ENCODE data around the gene INTS12. TPM values are rescaled to one million over a fixed set of nuclear protein-coding genes. Genes with fewer than 3 reads are reported as not detected.
"Not testable (repeated sequence)": the region's sequence is repeated elsewhere in the genome, so short reads cannot be mapped to it uniquely, and the experiment has no call there.

INTS12 gene
- 10 to 100 TPM; 33.0 to 41.6 (median 34.2) TPM for polyA plus RNA-seq (ENCODE audit: insufficient read depth in 1 of 5, insufficient read length in 5 of 5, low replicate concordance in 1 of 5)
- long read RNA-seq, donor 1, transcript INTS12-206 (7 exons, 1,975 nt): major isoform, 8 of 62 reads
- long read RNA-seq, donor 1, partial matches to known transcripts: 48 of 62 reads
- long read RNA-seq, donor 1, other reads (novel, unspliced or antisense): 0 of 62 reads
- long read RNA-seq, donor 2, partial matches to known transcripts: 0 of 4 reads
- long read RNA-seq, donor 2, other reads (novel, unspliced or antisense): 0 of 4 reads
- long read RNA-seq, donor 3, partial matches to known transcripts: 0 of 5 reads
- long read RNA-seq, donor 3, other reads (novel, unspliced or antisense): 0 of 5 reads
- long read RNA-seq, donor 4, transcript INTS12-206 (7 exons, 1,975 nt): major isoform, 5 of 5 reads
- long read RNA-seq, donor 4, partial matches to known transcripts: 0 of 5 reads
- long read RNA-seq, donor 4, other reads (novel, unspliced or antisense): 0 of 5 reads
- long read RNA-seq, donor 5, transcript INTS12-206 (7 exons, 1,975 nt): major isoform, 8 of 10 reads
- long read RNA-seq, donor 5, partial matches to known transcripts: 0 of 10 reads
- long read RNA-seq, donor 5, other reads (novel, unspliced or antisense): 0 of 10 reads
- long read RNA-seq, donor 6, transcript INTS12-206 (7 exons, 1,975 nt): major isoform, 7 of 8 reads
- long read RNA-seq, donor 6, partial matches to known transcripts: 0 of 8 reads
- long read RNA-seq, donor 6, other reads (novel, unspliced or antisense): 0 of 8 reads
- long read RNA-seq, donor 7, partial matches to known transcripts: 0 of 4 reads
- long read RNA-seq, donor 7, other reads (novel, unspliced or antisense): 0 of 4 reads
- long read RNA-seq, donor 8, partial matches to known transcripts: 16 of 18 reads
- long read RNA-seq, donor 8, other reads (novel, unspliced or antisense): 0 of 18 reads

GRCh38 chr4:105708181-105709080 lies at the start of gene INTS12, which contains the start of gene GSTCD:
INTS12 (minus strand) TSS chr4:105708689; CDS start chr4:105700005, 8,684 bp downstream.
GSTCD (plus strand) TSS chr4:105708784; CDS start chr4:105717614, 8,830 bp downstream.
- DNase-seq: peak; percentile 91 to 93

DNA sequence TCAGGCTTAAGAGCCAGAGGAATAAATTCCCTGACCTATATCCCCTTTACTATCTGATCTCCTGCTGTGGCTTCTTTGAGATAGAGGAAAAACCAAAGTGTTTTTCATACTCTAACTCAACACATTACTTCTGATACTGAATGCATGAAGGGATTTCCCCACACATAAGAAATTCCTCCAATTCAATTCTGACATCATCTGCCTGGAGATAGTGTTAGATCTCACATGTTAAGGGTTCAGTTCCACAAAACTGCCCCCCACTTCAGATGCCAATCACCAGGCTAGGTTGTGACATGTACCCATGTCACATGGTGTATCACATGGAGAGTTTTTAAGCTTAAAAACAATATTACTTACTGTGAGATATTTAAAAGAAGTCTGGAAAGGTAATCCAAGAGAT lies 46.9 kb upstream of the INTS12 start:
- DNase-seq: no peak

DNA sequence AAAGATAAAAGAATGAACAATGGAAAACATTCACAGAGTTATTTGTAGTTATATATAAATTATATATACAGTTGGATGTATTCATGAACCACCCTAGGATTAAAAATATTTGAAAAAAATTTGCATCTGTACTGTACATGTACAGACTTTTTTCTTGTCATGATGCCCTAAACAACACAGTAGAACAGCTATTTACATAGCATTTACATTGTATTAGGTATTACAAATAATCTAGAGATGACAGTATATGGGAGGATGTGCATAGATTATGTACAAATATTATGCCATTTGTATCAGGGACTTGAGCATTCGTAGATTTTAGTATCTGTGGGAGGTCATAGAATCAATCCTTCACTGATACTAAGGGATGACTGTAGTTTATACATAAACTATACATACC lies 44.9 kb upstream of the INTS12 start:
- DNase-seq: no peak

GRCh38 chr4:105751718-105752299 lies 43.3 kb upstream of the INTS12 start:
- no peak for DNase-seq

DNA sequence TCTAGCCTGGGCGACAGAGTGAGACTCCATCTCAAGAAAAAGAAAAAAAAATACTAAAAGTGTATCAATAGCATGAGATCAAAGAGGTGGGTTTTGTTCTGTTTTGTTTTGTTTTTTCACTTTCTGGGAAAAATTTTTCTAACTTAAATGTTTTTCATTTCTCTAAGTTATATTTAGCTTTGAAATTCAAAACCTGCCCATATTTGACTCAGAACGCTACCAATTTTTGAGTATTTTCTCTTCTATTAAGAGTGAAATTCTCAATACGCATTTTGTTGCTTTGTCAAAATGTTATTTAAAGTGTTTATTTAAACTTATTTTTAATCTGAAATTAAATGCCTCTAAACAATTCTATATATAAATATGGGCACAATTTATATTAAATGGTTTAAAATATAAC lies 39.7 kb upstream of the INTS12 start:
- no peak for DNase-seq

DNA sequence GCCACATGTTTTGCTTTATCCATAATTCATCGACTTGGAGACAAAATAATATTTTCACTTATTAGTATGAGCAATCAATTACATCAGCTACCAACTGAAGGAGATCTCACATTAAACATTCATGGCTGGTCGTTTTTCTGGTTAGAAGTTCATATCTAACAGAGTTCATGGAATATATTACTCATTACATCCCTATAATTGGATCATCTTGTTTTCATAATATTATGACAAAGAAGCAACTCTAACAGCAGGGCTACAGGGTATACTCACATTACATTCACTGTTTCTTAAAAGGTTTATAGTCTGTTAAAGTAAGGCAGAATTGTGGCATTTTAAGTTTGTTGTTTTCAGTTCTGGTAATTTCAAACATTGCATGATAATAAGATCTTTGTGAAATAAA lies 33.1 kb upstream of the INTS12 start:
- DNase-seq: no peak

DNA sequence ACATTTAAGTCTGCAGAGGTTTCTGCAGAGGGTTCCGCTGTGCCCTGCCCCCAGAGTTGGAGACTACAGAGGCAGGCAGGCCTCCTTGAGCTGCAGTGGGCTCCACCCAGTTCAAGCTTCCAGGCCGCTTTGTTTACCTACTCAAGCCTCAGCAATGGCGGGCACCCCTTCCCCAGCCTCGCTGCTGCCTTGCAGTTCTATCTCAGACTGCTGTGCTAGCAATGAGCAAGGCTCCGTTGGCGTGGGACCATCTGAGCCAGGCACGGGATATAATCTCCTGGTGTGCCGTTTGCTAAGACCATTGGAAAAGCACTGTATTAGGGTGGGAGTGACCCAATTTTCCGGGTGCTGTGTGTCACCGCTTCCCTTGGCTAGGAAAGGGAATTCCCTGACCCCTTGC lies 26.7 kb upstream of the INTS12 start:
- not testable (repeated sequence) for DNase-seq

DNA sequence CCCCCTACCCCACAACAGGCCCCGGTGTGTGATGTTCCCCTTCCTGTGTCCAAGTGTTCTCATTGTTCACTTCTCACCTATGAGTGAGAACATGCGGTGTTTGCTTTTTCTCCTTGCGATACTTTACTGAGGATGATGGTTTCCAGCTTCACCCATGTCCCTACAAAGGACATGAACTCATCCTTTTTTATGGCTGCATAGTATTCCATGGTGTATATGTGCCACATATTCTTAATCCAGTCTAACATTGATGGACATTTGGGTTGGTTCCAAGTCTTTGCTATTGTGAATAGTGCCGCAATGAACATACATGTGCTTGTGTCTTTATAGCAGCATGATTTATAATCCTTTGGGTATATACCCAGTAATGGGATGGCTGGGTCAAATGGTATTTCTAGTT lies 21.4 kb upstream of the INTS12 start:
- DNase-seq: not testable (repeated sequence)

- DNase-seq: no peak
These were observed 17.1 kb upstream of the INTS12 start for GRCh38 chr4:105725623-105726022.

DNA sequence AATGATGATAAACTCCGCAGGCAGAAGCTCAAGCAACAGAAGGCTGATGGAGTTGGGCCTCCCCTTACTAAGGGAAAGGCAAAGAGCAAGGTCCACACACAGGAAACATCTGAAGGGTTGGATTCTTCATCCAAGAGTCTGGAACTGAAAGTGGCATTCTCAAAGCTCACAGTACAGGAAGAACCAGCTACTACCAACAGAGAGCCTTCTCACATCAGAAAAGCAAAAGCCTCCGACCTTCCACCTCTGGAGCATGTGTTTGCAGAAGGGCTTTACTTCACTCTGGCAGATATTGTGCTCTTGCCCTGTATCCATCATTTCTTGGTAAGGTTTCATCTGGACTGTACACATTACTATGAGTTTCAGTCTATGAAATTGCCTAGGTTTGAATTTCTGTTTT lies 10.7 kb upstream of the INTS12 start:
- DNase-seq: no peak

DNA sequence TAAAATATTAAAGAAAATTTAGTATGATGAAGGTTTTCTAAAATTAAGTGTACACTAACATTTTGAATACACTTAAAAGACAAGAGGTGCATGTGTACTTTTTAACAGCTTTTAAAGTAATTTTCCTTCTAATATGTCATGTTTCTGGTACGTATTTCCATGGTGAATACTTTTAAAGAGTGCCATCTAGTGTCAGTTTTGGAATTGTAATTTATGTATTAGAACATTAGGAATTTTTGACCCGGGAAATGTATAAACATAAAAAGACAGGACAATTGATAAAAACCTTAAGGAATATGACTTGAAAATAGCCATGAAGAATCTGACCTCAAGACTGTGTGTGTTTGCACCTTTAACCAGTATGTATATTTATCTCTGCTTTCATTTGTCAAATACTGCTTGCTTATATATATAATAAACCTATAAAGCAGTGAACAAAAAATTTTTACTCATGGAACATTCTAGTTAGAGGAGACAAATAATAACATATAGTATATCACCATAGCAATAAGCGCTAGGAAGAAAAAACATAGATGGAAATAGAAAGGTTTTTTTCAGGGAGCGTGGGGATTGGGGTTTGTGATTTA lies 7.3 kb upstream of the INTS12 start:
- DNase-seq: peak; percentile 21 to 25

DNA sequence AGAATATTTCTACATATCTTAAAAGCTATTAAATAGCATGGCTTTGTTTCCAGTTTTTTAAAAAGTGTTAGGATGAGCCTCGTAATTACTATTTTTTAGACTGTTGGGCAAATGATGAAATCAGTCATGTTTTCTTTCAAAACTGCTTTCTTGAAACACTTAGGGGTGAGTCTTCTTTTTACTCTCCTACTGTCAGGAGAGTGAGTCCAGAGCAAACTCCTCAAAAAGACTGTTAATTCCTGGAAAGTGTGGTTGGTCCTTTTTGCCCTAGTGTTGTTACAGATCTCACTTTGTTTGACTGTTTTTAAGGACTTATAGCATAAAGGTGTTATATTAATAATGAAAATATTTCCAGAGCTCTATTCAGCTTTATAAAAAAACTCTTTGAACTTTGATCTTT lies 6.4 kb upstream of the INTS12 start:
- no peak for DNase-seq

DNA sequence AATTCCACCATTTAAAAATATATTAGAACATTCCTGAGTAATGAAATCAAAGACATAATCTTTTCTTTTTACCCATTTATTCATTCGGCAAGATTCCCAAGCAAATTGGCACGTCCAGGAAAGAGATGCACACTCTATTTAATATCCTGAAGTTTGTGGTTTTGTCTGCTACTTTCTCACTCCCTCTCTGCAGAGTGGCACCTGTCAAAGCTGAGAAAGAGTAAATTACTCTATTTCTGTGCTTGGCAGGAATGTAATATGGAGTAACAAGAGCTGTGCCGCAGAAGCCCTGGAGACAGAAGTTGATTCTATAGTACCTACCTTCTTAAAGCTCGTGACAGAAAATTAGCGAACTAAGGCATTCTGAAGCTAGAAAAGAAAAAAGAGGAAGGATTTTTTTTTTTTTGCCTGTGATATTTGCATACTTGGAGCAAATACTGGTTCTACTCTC lies 5.6 kb upstream of the INTS12 start:
- DNase-seq: no peak

GRCh38 chr4:105712766-105713165 lies 4.3 kb upstream of the INTS12 start:
- no peak for DNase-seq

DNA sequence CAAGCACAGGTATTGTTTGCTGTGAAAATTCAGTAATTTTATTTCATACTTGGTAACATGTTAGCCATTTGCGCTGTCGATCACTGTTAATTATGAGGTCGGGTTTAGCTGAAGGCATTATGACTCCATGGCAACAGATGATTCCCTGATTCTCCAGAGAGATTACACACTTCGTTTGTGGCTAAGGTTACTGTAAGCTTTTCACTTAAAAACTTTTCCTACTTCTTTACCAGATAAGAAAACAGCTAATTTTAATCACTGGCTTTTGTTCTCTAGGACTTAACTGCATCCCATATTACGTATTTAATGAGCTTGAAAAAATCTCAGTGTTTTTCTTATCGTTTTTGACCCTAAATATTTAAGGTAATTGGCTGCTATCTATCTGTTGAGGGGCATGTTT lies 2.2 kb upstream of the INTS12 start:
- no peak for DNase-seq

DNA sequence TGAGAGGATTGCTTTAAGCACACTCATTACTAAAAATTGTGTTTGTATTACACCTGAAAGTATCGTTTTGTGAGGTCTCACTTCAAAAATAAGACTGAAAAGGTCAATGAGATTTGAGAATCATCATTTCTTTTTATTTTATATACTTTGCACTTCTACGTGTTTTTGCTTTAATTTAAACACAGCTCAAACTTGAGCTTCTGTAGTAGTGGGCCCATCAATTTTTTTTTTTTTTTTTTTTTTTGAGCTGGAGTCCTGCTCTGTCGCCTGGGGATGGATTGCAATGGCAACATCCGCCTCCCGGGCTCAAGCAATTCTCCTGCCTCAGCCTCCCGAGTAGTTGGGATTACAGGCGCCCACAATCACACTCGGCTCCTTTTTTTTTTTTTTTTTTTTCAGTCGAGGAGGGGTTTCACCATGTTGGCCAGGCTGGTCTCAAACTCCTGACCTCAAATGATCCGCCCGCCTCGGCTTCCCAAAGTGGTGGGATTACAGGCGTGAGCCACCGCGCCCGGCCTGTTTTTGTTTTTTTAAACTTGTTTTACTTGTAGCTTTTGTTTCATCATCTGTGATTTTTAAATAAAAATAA lies 1.6 kb upstream of the INTS12 start:
- DNase-seq: no peak

DNA sequence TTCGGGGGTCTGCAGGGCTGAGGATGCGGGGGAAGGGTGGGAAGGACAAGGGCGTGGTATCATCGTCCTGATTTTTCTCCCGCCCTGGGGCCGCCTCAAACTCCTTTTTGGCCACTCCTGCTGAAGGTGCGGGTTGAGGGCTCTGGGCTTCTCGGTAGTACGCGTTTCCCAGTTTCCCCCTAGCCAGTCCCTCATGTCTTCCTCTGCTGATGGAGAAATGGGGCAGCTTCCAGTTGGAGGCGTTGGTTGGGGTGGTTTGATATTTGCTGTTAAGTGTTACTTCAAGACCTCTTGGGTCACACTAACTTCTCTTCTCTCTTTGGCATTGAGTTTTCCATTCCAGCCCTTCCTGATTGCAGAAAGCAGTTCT lies 577 bp upstream of the INTS12 start:
- peak in 1 of 2 donors; percentile 42 for DNase-seq

DNA sequence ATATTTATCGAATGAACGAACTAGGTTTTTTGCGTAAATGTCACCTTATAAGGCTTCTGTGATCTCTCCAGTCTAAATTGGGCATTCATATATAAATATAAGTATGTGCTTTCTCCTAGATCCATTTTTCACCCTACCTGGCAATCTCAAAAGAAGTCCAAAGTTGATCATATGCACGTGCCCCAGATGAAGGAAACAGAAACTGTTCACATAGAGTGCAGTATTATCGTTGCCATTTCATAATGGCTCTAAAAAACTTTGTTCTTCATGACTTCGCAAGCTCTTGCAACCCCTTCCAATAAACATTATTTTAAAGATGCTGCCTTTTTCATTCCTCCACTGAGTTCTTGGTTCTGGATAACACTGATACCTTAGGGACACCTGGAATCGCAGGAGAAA lies 708 bp downstream of the INTS12 start:
- no peak for DNase-seq

- DNase-seq: no peak
These were observed 9.9 kb downstream of the INTS12 start for GRCh38 chr4:105698607-105699006.

DNA sequence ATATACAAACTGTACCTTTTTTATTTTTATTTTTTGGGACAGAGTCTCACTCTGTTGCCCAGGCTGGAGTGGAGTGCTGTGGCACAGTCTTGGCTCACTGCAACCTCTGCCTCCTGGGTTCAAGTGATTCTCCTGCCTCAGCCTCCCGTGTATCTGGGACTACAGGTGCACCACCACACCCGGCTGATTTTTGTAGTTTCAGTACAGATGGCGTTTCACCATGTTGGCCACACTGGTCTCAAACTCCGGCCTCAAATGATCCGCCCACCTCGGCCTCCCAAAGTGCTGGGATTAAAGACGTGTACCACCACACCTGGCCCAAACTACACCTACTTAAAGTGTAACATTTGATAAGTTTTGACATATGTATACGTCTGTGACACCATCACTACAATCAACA lies 12.7 kb downstream of the INTS12 start:
- not testable (repeated sequence) for DNase-seq

All from right lung (tissue), 10 donors.